Ovary (tissue), 9 donors: Measurements from ENCODE around the gene C19orf47. TPM values are rescaled to one million over a fixed set of nuclear protein-coding genes. Genes with fewer than 3 reads are reported as not detected.

Experiments
- DNase-seq, 5 donors: peaks; one replicate each; pipeline ENCODE4 v3.0.0-alpha.2; 2019 to 2020
- H3K27ac ChIP-seq, 2 donors: fragments of 200-600 bp; one replicate each; pipeline versions ENCODE4 v1.5.1 to v1.8.0; 2019 to 2022
- H3K27me3 ChIP-seq: fragments of 200-600 bp; one replicate; pipeline ENCODE4 v1.8.0; 2022
- H3K36me3 ChIP-seq: fragments of 200-600 bp; sonication (generic); one replicate; pipeline ENCODE4 v1.5.1; 2019
- H3K4me1 ChIP-seq: one replicate; pipeline ENCODE4 v1.8.1; 2013; ENCODE audit warnings: mild to moderate bottlenecking, moderate library complexity; ENCODE audit not compliant: insufficient read depth
- H3K4me3 ChIP-seq: fragments of 200-600 bp; sonication (generic); one replicate; pipeline ENCODE4 v1.5.1; 2017
- H3K9me3 ChIP-seq, 2 donors: fragments of 200-600 bp in 1 of 2; sonication (generic) in 1 of 2; one replicate each; pipeline versions ENCODE4 v1.5.1 to v1.8.1; 2013 to 2019; ENCODE audit warnings: mild to moderate bottlenecking in 1 of 2, moderate library complexity in 1 of 2
- EP300 ChIP-seq: sonication (generic); formaldehyde crosslinking; IDR thresholded peaks from one replicate; pipeline ENCODE4 v1.6.1; 2017; ENCODE audit warnings: antibody characterized with exemption
- POLR2A ChIP-seq: fragments of 450-650 bp; IDR thresholded peaks from one replicate; pipeline ENCODE4 v1.6.1; 2017; ENCODE audit warnings: antibody characterized with exemption, mild to moderate bottlenecking, moderate library complexity
- WGBS, 3 donors: extraction: QIAGEN DNeasy Blood & Tissue Kit in 1 of 3; methylation state at CpG; one replicate each; pipeline versions ENCODE4 v1.1.5 to v1.1.7; 2013 to 2017; 5-methylcytosine and 5-hydroxymethylcytosine counted together
- intact Hi-C, 4 donors: fragments of 100-400 bp; cut with DNase I; formaldehyde crosslinking; loops; one replicate each; pipeline versions ENCODE4 v1.11.0 to v1.15.1; 2022 to 2023
- polyA plus RNA-seq, 2 donors: library from polyadenylated mRNA; stranded (reverse); fragments of 200-250 nt in 1 of 2; fragments of 350-450 nt in 1 of 2; fragmentation: Illumina TruSeq in 1 of 2; extraction: RNeasy Lipid Tissue Mini Kit (QIAGEN cat#74804) in 1 of 2; gene quantifications; one replicate each; pipeline ENCODE4 v1.2.3, GENCODE V29; 2013 to 2014
- total RNA-seq, 7 donors: library from RNA; depleted of rRNA in 2 of 7; stranded (reverse); fragments of >200 nt in 2 of 7; fragmentation: NEBNext Ultra II Directional in 3 of 7; extraction: Animal tissue kit (Norgen Biotek cat#: 25700) in 3 of 7; gene quantifications; one replicate each; pipeline versions ENCODE4 v1.1.0 to v1.2.4, GENCODE V29; 2016 to 2023
- TF ChIP-seq, protein P1 (sequence below), 3 donors: fragments of 450-650 bp in 2 of 3; fragments of 200-600 bp in 1 of 3; IDR thresholded peaks; one replicate each; pipeline versions ENCODE4 v1.5.1 to v1.8.0; 2016 to 2022; ENCODE audit warnings: antibody characterized with exemption in 3 of 3, mild to moderate bottlenecking in 1 of 3
- donor health status: DM: no; HTN: no; CAD: no; lungs with moderate emphysema.
- donor health status: DM: no; HTN: no; CAD: no.
- donor health status: Bipolar disorder and iron deficiency.
- donor health status: DM: yes; HTN: yes; CAD: no.
- donor health status: DM: no; HTN: no; CAD: no.
- donor health status: DM: yes; HTN: yes; CAD: no.

Gene C19orf47
- total and polyA plus RNA-seq, 9 donors: 3.5 to 15.8 (median 12.2) TPM

DNA sequence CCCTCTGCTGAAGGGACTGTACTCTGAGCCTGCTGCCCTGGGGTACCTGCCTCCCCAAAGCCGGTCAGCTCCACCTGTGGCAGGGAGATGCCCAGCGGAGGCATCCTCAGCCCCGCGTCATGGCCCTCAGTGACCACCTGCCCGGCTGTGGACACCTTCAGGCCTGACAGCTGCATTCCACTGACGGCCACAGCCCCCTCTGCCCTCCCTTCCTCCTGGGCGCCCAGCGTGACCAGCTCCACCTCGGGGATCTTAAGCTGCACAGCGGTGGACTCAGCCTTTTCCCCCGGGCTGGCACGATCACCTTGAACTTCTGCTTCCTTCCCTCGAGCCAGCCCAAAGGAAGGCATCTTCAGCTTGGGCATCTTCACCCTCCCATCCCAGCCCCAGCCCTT, 46.6 kb upstream of the C19orf47 start:
- peaks cover 5% of the 10 kb centered on the region for H3K4me1 ChIP-seq
- no peak for DNase-seq
- TF ChIP-seq POLR2A (no peak), EP300 (no peak)
- TF ChIP-seq, protein P1, sequence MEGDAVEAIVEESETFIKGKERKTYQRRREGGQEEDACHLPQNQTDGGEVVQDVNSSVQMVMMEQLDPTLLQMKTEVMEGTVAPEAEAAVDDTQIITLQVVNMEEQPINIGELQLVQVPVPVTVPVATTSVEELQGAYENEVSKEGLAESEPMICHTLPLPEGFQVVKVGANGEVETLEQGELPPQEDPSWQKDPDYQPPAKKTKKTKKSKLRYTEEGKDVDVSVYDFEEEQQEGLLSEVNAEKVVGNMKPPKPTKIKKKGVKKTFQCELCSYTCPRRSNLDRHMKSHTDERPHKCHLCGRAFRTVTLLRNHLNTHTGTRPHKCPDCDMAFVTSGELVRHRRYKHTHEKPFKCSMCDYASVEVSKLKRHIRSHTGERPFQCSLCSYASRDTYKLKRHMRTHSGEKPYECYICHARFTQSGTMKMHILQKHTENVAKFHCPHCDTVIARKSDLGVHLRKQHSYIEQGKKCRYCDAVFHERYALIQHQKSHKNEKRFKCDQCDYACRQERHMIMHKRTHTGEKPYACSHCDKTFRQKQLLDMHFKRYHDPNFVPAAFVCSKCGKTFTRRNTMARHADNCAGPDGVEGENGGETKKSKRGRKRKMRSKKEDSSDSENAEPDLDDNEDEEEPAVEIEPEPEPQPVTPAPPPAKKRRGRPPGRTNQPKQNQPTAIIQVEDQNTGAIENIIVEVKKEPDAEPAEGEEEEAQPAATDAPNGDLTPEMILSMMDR (IDR thresholded peaks at IDR 0.05): no peak
- WGBS, 3 donors: 72 to 81% (median 77%) methylated on average over 13 of the region's 13 CpGs
- no peak overlapping the region for H3K27ac ChIP-seq
- no peaks in the 10 kb centered on the region for H3K27me3 ChIP-seq
- H3K36me3 ChIP-seq: no peaks in the 10 kb centered on the region
- intact Hi-C loops: no loop called here
- no peaks in the 10 kb centered on the region for H3K9me3 ChIP-seq
- no peak overlapping the region for H3K4me3 ChIP-seq

DNA sequence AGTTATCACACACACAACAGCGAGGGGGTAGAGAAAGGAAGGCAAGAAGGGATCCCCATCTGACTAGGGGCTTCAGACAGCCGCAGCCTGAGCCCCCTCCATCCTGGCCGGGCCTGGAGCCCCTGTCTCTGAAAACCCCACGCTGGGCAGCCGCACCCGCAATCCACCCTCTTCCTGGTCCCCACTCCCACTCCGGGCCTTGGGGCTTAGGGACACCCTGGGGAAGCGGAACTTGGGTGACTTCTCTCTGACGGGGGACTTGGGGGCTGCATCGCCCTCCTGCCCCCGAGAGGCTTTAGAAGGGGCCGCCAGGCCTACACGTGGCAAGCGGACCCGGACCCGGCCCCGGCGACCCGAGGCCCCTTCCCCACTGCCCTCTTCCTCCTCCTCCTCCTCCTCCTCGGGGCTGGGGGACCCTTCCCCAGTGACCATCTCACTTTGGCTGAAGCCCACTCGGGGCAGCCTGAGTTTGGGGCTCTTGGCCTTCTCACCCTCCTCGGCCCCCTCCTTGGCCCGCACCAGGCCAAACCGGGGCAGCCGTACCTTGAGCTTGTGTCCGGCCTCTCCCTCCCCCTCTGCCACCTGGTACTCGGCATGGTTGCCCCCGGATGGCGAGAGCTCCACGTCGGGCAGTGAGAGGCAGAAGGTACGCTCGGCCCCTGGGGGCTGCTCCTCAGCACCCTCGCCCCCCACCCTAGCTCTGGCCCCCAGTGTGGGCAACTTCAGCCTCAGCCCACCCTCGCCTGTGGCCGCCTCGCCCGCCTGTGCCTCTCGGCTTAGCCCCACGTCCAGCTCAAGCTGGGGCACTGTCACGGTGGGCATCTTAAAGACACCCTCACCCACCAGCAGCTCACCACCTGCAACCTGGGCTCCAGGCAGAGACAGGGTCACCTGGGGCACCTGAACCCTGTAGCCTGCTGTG, 46.0 kb upstream of the C19orf47 start:
- H3K27me3 ChIP-seq: no peaks in the 10 kb centered on the region
- H3K36me3 ChIP-seq: no peaks in the 10 kb centered on the region
- TF ChIP-seq EP300: no peak
- TF ChIP-seq POLR2A: no peak
- TF ChIP-seq, protein P1 (IDR thresholded peaks at IDR 0.05): no peak
- H3K4me1 ChIP-seq: peaks cover 5% of the 10 kb centered on the region
- H3K9me3 ChIP-seq: no peaks in the 10 kb centered on the region
- H3K4me3 ChIP-seq: no peak overlapping the region
- no peak overlapping the region for H3K27ac ChIP-seq
- no peak for DNase-seq
- 87 to 90% (median 88%) methylated on average over 32 to 41 of the region's 41 CpGs for WGBS, 3 donors
- intact Hi-C loops: no loop called here

DNA sequence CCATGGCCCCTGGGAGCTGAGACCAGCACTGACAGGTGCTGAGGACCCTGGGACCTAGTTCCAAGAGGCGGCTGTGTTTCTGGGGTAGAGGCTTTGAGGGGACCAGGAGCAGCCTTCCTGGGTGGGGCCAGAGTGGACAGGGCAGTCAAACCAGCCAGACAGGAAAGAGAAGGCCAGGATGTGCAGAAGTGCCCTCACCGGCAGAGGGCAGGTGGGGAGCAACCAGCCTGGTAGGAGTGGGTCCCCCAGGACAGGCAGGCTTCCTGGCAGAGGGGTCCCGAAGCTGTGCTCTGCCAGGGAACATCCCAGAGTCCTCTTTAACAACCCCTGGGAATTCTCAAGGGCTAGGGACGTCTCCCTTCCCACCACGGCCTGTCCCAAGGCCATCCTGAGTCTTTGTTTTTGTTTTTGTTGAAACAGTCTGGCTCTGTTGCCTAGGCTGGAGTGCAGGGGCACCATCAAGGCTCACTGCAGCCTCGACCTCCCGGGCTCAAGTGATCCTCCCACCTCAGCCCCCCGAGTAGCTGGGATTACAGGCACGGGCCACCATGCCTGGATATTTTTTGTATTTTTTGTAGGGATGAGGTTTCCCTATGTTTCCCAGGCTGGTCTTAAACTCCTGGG, 44.8 kb upstream of the C19orf47 start:
- H3K4me3 ChIP-seq: no peak overlapping the region
- no peaks in the 10 kb centered on the region for H3K9me3 ChIP-seq
- H3K27ac ChIP-seq: no peak overlapping the region
- H3K27me3 ChIP-seq: no peaks in the 10 kb centered on the region
- no peak for DNase-seq
- H3K4me1 ChIP-seq: peaks cover 2% of the 10 kb centered on the region
- no peak for TF ChIP-seq EP300
- no peak for TF ChIP-seq POLR2A
- TF ChIP-seq, protein P1 (IDR thresholded peaks at IDR 0.05): no peak
- WGBS, 3 donors: 15 to 33% (median 15%) methylated on average over 9 of the region's 9 CpGs
- intact Hi-C loops: no loop called here
- no peaks in the 10 kb centered on the region for H3K36me3 ChIP-seq

DNA sequence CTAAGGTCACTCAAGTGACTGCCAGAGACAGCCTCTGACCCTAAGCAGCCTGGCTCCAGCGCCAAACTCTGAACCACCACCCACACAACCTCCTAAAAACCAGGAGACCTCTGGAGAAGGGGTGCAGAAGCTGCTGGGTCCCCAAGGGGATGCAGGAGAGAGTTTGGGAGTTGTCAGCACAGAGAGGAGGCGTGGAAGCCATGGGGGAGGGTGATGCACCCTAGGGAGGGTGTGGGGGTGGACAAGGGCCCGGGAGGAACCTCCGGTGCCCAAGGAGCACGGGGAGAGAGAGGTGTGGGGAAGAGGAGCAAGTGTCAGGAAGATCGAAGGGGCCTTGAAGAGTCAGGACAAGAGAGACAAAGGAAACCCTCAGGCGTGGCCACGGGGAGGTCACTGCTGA, 43.9 kb upstream of the C19orf47 start:
- no peak overlapping the region for H3K4me3 ChIP-seq
- H3K27me3 ChIP-seq: no peaks in the 10 kb centered on the region
- H3K27ac ChIP-seq: no peak overlapping the region
- 62 to 77% (median 72%) methylated on average over 8 of the region's 8 CpGs for WGBS, 3 donors
- no peaks in the 10 kb centered on the region for H3K9me3 ChIP-seq
- TF ChIP-seq EP300: no peak
- TF ChIP-seq, protein P1 (IDR thresholded peaks at IDR 0.05): no peak
- TF ChIP-seq POLR2A: no peak
- DNase-seq: no peak
- intact Hi-C loops: no loop called here
- no peaks in the 10 kb centered on the region for H3K36me3 ChIP-seq
- peaks cover 2% of the 10 kb centered on the region for H3K4me1 ChIP-seq
